Measurements from ENCODE around the gene DPYD.

- TF ChIP-seq CTCF (IDR thresholded peaks at IDR 0.05), result no peak
- no peak for TF ChIP-seq POLR2A (IDR thresholded peaks at IDR 0.05)
These were observed 665.9 kb downstream of the DPYD start for GRCh38 chr1:97254731-97255463.

Measured in tibial nerve (tissue), 3 donors.